Activated effector memory CD4-positive, alpha-beta T cell treated with anti-CD3 and anti-CD28 coated beads, Interleukin-2, amount 50 U/mL, for 16 hours (primary cell): ENCODE data around the gene CUX1.
"Not testable (repeated sequence)": the region's sequence is repeated elsewhere in the genome, so short reads cannot be mapped to it uniquely, and the experiment has no call there.

ENCODE experiments used
- DNase-seq: peaks from one replicate; pipeline ENCODE4 v3.0.0-alpha.2; 2020

CUX1 gene

DNA sequence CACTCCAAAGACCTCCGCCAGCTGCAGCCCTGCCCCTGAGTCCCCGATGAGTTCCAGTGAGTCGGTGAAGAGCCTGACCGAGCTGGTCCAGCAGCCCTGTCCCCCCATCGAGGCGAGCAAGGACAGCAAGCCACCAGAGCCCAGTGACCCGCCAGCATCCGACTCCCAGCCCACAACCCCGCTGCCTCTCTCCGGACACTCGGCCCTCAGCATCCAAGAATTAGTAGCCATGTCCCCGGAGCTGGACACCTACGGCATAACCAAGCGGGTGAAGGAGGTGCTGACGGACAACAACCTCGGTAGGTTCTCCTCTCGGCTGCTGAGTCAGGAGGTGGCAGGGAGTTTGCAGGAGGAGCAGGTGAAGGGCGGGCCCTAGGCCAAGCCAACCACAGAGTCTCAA, 409.9 kb downstream of the CUX1 start:
- no peak for DNase-seq

DNA sequence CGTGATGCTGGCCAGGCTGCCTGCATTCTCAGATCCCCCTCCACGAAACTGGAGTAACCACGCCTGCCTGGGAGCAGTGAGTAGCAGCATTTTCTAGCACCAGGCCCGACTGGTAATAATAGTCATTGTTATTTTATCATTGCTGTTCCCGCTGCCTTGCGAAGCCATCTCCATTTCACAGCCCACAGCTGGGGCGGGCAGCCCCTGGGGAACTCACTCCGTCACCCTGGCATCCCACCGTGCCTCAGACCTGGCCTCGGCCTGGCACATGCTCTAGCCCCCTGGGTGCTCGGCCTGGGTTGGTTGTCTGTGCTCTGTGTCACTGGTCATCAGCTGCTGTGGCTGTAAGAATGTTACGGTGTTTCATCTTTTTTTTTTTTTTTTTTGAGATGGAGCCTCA, 411.5 kb downstream of the CUX1 start:
- DNase-seq: no peak

GRCh38 chr7:102230162-102230561, 412.7 kb downstream of the CUX1 start:
- DNase-seq: not testable (repeated sequence)

DNA sequence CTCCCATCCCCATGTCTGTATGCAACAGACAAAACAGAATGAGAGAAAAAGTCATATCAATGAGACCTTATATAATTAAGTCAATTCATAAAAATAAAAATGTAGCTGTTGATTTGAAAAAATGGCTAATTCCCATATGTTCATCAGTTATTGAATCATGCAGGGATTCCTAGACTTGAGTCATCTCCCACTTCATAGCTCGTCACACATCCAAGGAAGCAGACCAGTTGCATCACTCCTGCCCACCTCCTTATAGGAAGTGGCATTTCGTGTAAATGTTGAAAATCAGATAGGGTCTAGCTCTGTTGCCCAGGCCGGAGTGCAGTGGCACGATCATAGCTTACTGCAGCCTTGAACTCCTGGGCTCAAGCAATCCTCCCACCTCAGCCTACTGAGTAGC, 413.2 kb downstream of the CUX1 start:
- DNase-seq: no peak

DNA sequence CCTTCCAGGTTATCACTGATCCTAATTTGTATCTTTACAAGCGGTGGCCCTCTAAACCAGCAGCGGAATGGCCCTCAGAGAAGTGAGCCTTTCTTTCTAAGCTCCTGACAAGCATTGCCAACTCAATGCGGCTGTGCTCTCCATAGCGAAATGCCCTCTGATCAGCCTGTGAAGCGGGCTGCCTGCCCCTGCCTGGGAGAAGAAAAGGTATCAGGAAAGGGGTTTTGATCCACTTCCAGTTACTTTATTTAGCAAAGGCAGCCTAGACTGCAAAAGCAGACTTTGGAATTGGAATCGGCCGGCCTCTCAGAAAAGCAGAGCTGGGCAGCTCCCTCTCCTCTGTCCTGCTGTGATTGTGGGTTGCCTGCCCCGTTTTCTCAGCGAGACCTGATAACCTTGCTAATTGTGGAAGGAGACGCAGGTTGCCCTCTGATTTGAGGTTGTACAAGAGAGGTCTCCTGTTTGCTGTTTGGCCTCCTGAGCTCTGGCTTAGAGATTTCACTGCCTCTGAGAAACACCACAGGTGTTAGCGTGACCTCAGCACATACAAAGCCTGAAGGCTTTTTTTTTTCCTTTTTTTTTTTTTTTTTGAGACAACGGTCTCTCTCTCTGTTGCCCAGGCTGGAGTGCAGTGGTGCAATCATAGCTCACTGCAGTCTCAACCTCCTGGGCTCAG, 415.3 kb downstream of the CUX1 start:
- DNase-seq: no peak

DNA sequence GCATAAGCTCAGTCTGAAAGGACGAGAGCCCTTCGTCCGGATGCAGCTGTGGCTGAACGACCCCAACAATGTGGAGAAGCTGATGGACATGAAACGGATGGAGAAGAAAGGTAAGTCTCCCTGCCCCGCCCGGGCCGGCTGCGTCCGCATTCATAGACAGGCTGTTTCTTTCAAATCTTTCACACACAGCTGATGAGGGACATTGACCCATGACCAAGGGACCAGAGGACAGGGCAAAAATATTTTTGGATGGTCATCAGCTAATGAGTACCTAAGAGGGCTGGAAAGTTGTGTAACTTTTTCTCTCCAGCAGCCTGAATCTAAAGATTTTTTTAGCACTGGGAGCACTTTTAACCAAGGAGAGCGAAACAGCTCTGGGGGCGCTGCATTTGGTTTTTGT, 416.7 kb downstream of the CUX1 start:
- DNase-seq: no peak

GRCh38 chr7:102234801-102235550, 417.6 kb downstream of the CUX1 start:
- no peak for DNase-seq

GRCh38 chr7:102236102-102236501, 418.7 kb downstream of the CUX1 start:
- DNase-seq: no peak

GRCh38 chr7:102236592-102237287, 419.3 kb downstream of the CUX1 start:
- peak; percentile 73 for DNase-seq

DNA sequence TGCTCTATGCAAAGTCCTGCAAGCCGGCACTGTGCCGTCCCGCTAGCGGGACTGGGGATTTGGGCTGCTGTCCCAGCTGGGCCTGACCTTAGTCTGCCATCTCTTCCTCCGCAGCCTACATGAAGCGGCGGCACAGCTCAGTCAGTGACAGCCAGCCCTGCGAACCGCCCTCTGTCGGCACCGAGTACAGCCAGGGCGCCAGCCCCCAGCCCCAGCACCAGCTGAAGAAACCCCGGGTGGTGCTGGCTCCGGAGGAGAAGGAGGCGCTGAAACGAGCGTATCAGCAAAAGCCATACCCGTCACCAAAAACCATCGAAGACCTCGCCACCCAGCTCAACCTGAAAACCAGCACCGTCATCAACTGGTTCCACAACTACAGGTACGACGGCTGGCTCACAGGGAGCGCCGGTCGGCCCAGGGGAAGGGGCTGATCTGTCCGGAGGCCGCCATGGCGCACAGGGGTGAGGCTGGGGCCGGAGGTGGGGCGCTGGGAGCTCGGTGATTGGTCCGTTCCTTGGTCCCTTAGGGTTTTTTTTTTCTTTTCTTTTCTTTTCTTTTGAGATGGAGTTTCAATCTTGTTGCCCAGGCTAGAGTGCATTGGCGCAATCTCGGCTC, 421.9 kb downstream of the CUX1 start:
- DNase-seq: no peak

GRCh38 chr7:102241431-102241830, 424.0 kb downstream of the CUX1 start:
- no peak for DNase-seq

DNA sequence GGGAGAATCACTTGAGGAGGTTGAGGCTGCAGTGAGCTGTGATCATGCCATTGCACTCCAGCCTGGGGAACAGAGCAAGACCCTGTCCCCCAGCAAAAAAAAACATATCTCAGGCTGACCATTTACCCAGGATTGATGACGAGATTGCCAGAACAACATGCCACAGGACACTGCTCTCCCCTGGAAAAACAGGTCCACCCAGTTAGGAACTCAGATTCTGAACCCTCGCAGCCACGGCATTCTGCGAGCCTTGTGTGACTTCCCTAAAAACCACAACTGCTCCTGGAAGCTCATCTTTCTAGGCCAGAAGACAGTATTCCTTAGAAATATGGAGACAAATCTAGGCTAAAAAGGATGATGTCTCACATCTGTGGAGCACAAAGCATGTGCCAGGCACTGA, 427.2 kb downstream of the CUX1 start:
- no peak for DNase-seq

DNA sequence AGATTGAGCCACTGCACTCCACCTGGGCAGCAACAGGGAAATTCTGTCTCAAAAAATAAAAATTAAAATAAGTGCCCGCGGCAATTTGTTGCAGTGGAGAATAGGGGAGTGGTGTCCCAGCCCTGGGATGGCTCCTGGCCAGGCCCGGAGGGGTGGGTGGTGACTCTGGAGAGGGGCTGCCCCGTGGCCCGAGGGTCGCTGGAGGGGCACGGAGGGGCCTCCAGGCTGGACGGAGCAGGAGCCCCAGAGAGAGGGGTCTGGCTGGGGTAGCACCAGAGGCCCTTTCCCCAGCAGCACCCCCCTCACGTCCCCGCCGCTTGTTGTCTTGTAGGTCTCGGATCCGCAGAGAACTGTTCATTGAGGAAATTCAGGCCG, 430.6 kb downstream of the CUX1 start:
- no peak for DNase-seq

- DNase-seq: no peak
These were observed 431.3 kb downstream of the CUX1 start for GRCh38 chr7:102248456-102249395.

- DNase-seq: no peak
These were observed 434.3 kb downstream of the CUX1 start for GRCh38 chr7:102251531-102252365.

- no peak for DNase-seq
These were observed 435.0 kb downstream of the CUX1 start for GRCh38 chr7:102252366-102252982.

DNA sequence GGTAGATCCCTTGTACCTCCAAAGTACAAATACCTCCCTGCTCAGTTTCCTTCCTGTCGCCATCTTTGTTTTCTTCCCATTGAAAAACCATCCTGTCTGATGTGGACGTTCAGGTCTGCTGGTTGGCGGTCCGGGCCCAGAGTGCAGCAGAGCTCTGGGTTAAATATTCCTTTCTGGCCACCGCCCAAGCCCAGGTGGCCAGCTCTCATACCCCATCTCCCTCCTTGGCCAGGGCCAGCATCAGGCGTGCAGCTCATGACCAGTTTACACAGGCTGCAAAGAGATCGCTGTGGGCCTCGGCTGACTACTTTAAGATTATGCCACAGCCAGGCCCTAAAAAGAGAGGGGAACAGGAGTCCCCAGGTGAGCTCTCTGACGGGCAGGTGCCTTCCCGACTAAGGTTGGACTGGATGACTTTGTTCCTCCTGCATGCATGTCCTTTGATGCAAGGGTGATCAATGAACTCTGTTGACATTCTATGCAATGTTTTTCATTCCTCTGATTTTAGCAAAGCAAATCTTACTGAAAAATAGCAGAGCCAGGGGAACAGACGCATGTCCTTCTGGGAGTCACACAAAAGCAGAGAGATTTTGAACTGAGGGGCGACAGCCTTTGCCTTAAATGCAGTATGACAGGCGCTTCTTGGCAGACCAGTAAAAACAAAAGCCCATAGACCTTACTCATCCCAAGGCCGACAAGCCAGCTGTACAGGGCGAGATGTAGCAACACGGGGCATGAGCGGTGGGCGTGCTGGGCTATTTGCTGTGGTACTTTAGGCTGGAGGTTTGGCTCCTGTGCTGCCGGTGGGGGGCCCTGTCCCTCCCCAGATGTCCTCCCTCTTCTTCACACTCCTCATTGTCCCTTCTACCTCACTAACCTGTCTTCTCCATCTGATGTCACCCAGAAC, 435.9 kb downstream of the CUX1 start:
- DNase-seq: no peak

- DNase-seq: no peak
These were observed 436.5 kb downstream of the CUX1 start for GRCh38 chr7:102253973-102254370.

DNA sequence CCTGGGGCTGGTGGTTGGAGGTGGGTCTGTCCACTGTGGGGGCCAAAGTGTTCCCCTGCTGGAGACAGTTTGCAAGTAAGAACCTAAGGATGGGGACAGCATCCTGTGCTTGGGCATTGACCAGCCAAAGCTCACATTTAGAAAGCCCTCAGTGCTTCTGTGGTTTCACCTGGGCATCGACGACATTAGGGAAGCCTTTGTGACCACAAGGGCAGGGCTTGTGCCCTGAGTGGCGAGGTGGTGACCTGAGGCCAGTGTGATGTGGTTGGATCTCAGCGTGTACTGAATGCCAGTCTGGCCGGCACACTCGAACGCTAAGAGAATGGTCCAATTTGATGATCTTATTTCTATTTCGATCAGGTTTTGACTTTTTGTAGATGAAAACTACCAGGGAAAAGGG, 437.1 kb downstream of the CUX1 start:
- DNase-seq: no peak

GRCh38 chr7:102255501-102255900, 438.1 kb downstream of the CUX1 start:
- DNase-seq: no peak
